IMR-90 (cell line): ENCODE measurements around the gene TIAM1. TPM values are rescaled to one million over a fixed set of nuclear protein-coding genes. Genes with fewer than 3 reads are reported as not detected.
A peak's percentile ranks its signal among the peaks of the same experiment; 100 is the strongest.

Experiments
- ATAC-seq: fragments of 200-7000 bp; cut with Tn5 transposase; 2 replicates; pipeline ENCODE4 v1.9.1; 2020; ENCODE audit warnings: low read depth, mild to moderate bottlenecking, moderate library complexity
- BruUV-seq: library from RNA; stranded (reverse); fragments of 400-500 nt; replicated peaks from 2 replicates; lab custom pipeline; 2021; lab: Mats Ljungman, UMichigan
- CTCF ChIA-PET: fragments of 300-600 bp; formaldehyde crosslinking; extraction: SDS; loops from one replicate; lab custom pipeline; 2021; ENCODE audit warnings: antibody characterized with exemption; lab: Yijun Ruan, JAX
- POLR2A ChIA-PET: fragments of 300-600 bp; sonication (Branson Sonifier 250); formaldehyde crosslinking; loops from one replicate; lab custom pipeline; 2022; ENCODE audit warnings: antibody characterized with exemption; ENCODE audit not compliant: unreplicated experiment; lab: Charles Lee
- DNase-seq: peaks from one replicate; pipeline ENCODE4 v3.0.0; 2013
- H2AFZ ChIP-seq: replicated peaks from 2 replicates; pipeline ENCODE3; 2013; ENCODE audit warnings: low read length, mild to moderate bottlenecking; ENCODE audit not compliant: poor library complexity
- H2AK5ac ChIP-seq: 2 replicates; pipeline ENCODE4 v1.6.1; 2013; ENCODE audit warnings: low read depth, low read length, inconsistent platforms
- H2AK9ac ChIP-seq: replicated peaks from 2 replicates; pipeline ENCODE3; 2013; ENCODE audit warnings: mild to moderate bottlenecking, low read depth, low read length, moderate library complexity; ENCODE audit not compliant: poor library complexity
- H2BK120ac ChIP-seq: 2 replicates; pipeline ENCODE4 v1.6.1; 2013; ENCODE audit warnings: low read depth, low read length, inconsistent platforms
- H2BK15ac ChIP-seq: 3 replicates; pipeline ENCODE4 v1.6.1; 2013; ENCODE audit warnings: low read depth, low read length, inconsistent platforms
- H2BK20ac ChIP-seq: 2 replicates; pipeline ENCODE4 v1.6.1; 2013; ENCODE audit warnings: low read depth, mild to moderate bottlenecking, inconsistent platforms, low read length, moderate library complexity
- H2BK5ac ChIP-seq: 2 replicates; pipeline ENCODE4 v1.6.1; 2013; ENCODE audit warnings: mild to moderate bottlenecking, low read depth, low read length, inconsistent platforms; ENCODE audit not compliant: poor library complexity, severe bottlenecking
- H3K14ac ChIP-seq: replicated peaks from 2 replicates; pipeline ENCODE4 v1.6.1; 2013; ENCODE audit warnings: low read depth, low read length, inconsistent platforms
- H3K18ac ChIP-seq: 2 replicates; pipeline ENCODE4 v1.6.1; 2013; ENCODE audit warnings: low read depth, low read length, control low read depth
- H3K23ac ChIP-seq: 2 replicates; pipeline ENCODE4 v1.6.1; 2013; ENCODE audit warnings: low read depth, low read length, inconsistent platforms
- H3K27ac ChIP-seq: 2 replicates; pipeline ENCODE4 v1.5.1; 2013; ENCODE audit warnings: mild to moderate bottlenecking, control low read depth, low read length; ENCODE audit not compliant: insufficient read depth
- H3K27me3 ChIP-seq: 2 replicates; pipeline ENCODE4 v1.6.1; 2013; ENCODE audit warnings: low read length; ENCODE audit not compliant: control insufficient read depth, insufficient read depth
- H3K36me3 ChIP-seq: 2 replicates; pipeline ENCODE4 v1.6.1; 2013; ENCODE audit warnings: low read length, mixed read lengths; ENCODE audit not compliant: control insufficient read depth, insufficient read depth
- H3K4ac ChIP-seq: 2 replicates; pipeline ENCODE4 v1.6.1; 2013; ENCODE audit warnings: low read depth, low read length, inconsistent platforms
- H3K4me1 ChIP-seq: 2 replicates; pipeline ENCODE4 v1.6.1; 2013; ENCODE audit warnings: low read length, mixed read lengths; ENCODE audit not compliant: control insufficient read depth, insufficient read depth
- H3K4me2 ChIP-seq: 2 replicates; pipeline ENCODE4 v1.6.1; 2013; ENCODE audit warnings: low read depth, mild to moderate bottlenecking, control low read depth, low read length, moderate library complexity
- H3K4me3 ChIP-seq: 2 replicates; pipeline ENCODE4 v1.5.1; 2013; ENCODE audit warnings: low read depth, mild to moderate bottlenecking, control low read depth, low read length, moderate library complexity; ENCODE audit not compliant: insufficient read depth
- H3K56ac ChIP-seq: 2 replicates; pipeline ENCODE4 v1.6.1; 2013; ENCODE audit warnings: low read length, inconsistent platforms; ENCODE audit not compliant: insufficient read depth; ENCODE audit errors: extremely low read depth
- H3K79me1 ChIP-seq, 2 experiments: 2 replicates each; pipeline ENCODE4 v1.6.1; 2013; ENCODE audit warnings: low read length in 2 of 2, inconsistent platforms in 1 of 2, low read depth in 1 of 2
- H3K9ac ChIP-seq: 2 replicates; pipeline ENCODE4 v1.6.1; 2013; ENCODE audit warnings: low read depth, low read length, control low read depth
- H3K9me1 ChIP-seq: 2 replicates; pipeline ENCODE4 v1.6.1; 2013; ENCODE audit warnings: low read length, inconsistent platforms; ENCODE audit not compliant: insufficient read depth
- H3K9me3 ChIP-seq: 2 replicates; pipeline ENCODE4 v1.6.1; 2013; ENCODE audit warnings: low read length; ENCODE audit not compliant: control insufficient read depth, insufficient read depth
- H4K20me1 ChIP-seq: 2 replicates; pipeline ENCODE4 v1.6.1; 2013; ENCODE audit warnings: low read length, inconsistent platforms; ENCODE audit not compliant: insufficient read depth
- H4K5ac ChIP-seq: 2 replicates; pipeline ENCODE4 v1.6.1; 2013; ENCODE audit warnings: mild to moderate bottlenecking, low read depth, low read length, control low read depth
- H4K8ac ChIP-seq, 2 experiments: 2 replicates each; pipeline ENCODE4 v1.6.1; 2013; ENCODE audit warnings: low read depth in 2 of 2, low read length in 2 of 2, control low read depth in 1 of 2, inconsistent platforms in 1 of 2
- H4K91ac ChIP-seq: 2 replicates; pipeline ENCODE4 v1.6.1; 2013; ENCODE audit warnings: low read depth, low read length, inconsistent platforms; ENCODE audit not compliant: insufficient read depth
- CEBPB ChIP-seq: IDR thresholded peaks from 2 replicates; pipeline ENCODE4 v1.6.1; 2012; ENCODE audit warnings: low read depth, low read length, improper control_type of control experiment
- POLR2A ChIP-seq: IDR thresholded peaks from 2 replicates; pipeline ENCODE4 v1.6.1; 2012; ENCODE audit warnings: mild to moderate bottlenecking, low read depth, low read length
- WGBS, 2 experiments: methylation state at CpG; one replicate each; pipeline versions ENCODE4 v1.1.5 to v1.1.7; 2013; ENCODE audit warnings: missing lambda C conversion rate in 2 of 2; ENCODE audit not compliant: insufficient read length in 1 of 2; ENCODE audit errors: extremely low coverage in 2 of 2; 5-methylcytosine and 5-hydroxymethylcytosine counted together
- dilution Hi-C: fragments of 300-500 bp; cut with HindIII; formaldehyde crosslinking; loops from one replicate; pipeline ENCODE4 v1.14.3; 2018; ENCODE audit warnings: low sequenced_read_pairs; ENCODE audit not compliant: unreplicated experiment
- in situ Hi-C: fragments of 300-500 bp; cut with MboI; formaldehyde crosslinking; loops from 3 replicates; pipeline ENCODE4 v1.14.3; 2019; ENCODE audit warnings: low sequenced_read_pairs, inconsistent platforms, mixed read lengths
- intact Hi-C: fragments of 100-400 bp; cut with micrococcal nuclease; formaldehyde crosslinking; loops from 2 replicates; pipeline ENCODE4 v1.10.0; 2022
- polyA plus RNA-seq, 3 experiments: library from polyadenylated mRNA; depleted of rRNA; stranded (reverse); fragments of >200 nt; gene quantifications; 2 replicates each; pipeline ENCODE4 v1.2.3, GENCODE V29; 2012; ENCODE audit warnings: low replicate concordance in 1 of 3
- total RNA-seq: library from RNA; depleted of rRNA; stranded (reverse); fragments of >200 nt; gene quantifications from 2 replicates; pipeline ENCODE4 v1.2.3, GENCODE V29; 2012

The TIAM1 gene
- total and polyA plus RNA-seq, 2 of the 4 experiments (the other 2 are of a cell fraction) = 2.9 to 9.3 TPM

- Histone ChIP-seq H3K4ac (no peak overlapping the region), H3K4me1 (no peaks in the 10 kb centered on the region), H4K5ac (no peak overlapping the region), H4K91ac (no peak overlapping the region), H3K18ac (no peak overlapping the region), H2BK20ac (no peak overlapping the region), H3K9me1 (no peaks in the 10 kb centered on the region), H2AK5ac (no peak overlapping the region), H3K9ac (no peak overlapping the region), H3K27ac (no peak overlapping the region), H4K8ac (no peak overlapping the region), H3K79me1 (no peaks in the 10 kb centered on the region), H3K36me3 (no peaks in the 10 kb centered on the region), H3K27me3 (no peaks in the 10 kb centered on the region; the same call in 1 of the 2 replicates), H3K23ac (no peak overlapping the region), H3K9me3 (no peaks in the 10 kb centered on the region), H2AFZ (no peak overlapping the region), H3K14ac (no peak overlapping the region), H3K56ac (no peak overlapping the region), H2AK9ac (no peak overlapping the region), H2BK5ac (no peak overlapping the region), H2BK120ac (no peak overlapping the region), H3K4me2 (no peak overlapping the region), H4K20me1 (no peaks in the 10 kb centered on the region), H2BK15ac (no peak overlapping the region), H3K4me3 (no peak overlapping the region)
- POLR2A ChIA-PET = no interaction called here
- intact Hi-C loops (no loop called here), dilution Hi-C loops (no loop called here), in situ Hi-C loops (no loop called here)
- BruUV-seq = no TSS peak
- no peak; the same call in 1 of the 2 replicates for ATAC-seq
- WGBS, 2 experiments = no CpG with 5 or more reads among the region's 4 CpGs
- DNase-seq = peak; percentile 19
- TF ChIP-seq CEBPB (peak; percentile 27; the same call in 1 of the 2 replicates), POLR2A (no peak)
- CTCF ChIA-PET = interaction anchor here (0.7 kb wide), 1 partner anchor 38 kb away, joined by 3 read pairs; no protein-coding TSS in a partner anchor
Observed at GRCh38 chr21:31260790-31261189, 83.3 kb downstream of the TIAM1 start.
